ENCODE data around the gene SMAP2. TPM values are rescaled to one million over a fixed set of nuclear protein-coding genes. Genes with fewer than 3 reads are reported as not detected.

The SMAP2 gene
- total and polyA plus RNA-seq, 2 of the 4 experiments (the other 2 are of a cell fraction), result 30.1 to 31.0 TPM

- ChIA-PET POLR2A (ENCODE audit: unreplicated experiment) (no interaction called here), CTCF (no interaction called here)
- no peak overlapping the region for H2AK9ac ChIP-seq (replicated peaks; ENCODE audit: low read depth, low read length, poor library complexity)
- peaks cover 3% of the 10 kb centered on the region; the same call in 1 of the 2 replicates for H3K4me1 ChIP-seq (ENCODE audit: control insufficient read depth, insufficient read depth, low read length)
- no peak overlapping the region for H2BK15ac ChIP-seq (ENCODE audit: low read depth, low read length)
- no peak overlapping the region for H2BK120ac ChIP-seq (ENCODE audit: low read depth, low read length)
- no peak overlapping the region for H2AK5ac ChIP-seq (ENCODE audit: low read depth, low read length)
- ATAC-seq (ENCODE audit: low read depth) (no peak), DNase-seq (no peak)
- peaks cover 8 to 12% of the 10 kb centered on the region in 2 experiments; a peak in 3 of 4 replicates for H3K79me1 ChIP-seq (ENCODE audit: low read depth in 1 of 2, low read length in 2 of 2)
- no peak overlapping the region for H2AFZ ChIP-seq (replicated peaks; ENCODE audit: low read length, poor library complexity)
- no TSS peak for BruUV-seq (replicated peaks)
- no peaks in the 10 kb centered on the region for H3K9me3 ChIP-seq (ENCODE audit: control insufficient read depth, insufficient read depth, low read length)
- H3K18ac ChIP-seq (ENCODE audit: low read depth, low read length), result no peak overlapping the region
- H3K56ac ChIP-seq (ENCODE audit: extremely low read depth, insufficient read depth, low read length), result no peak overlapping the region
- H3K4ac ChIP-seq (ENCODE audit: low read depth, low read length), result no peak overlapping the region
- TF ChIP-seq RFX5 (IDR thresholded peaks at IDR 0.05; ENCODE audit: low read depth, low read length) (no peak), ELK1 (IDR thresholded peaks at IDR 0.05; ENCODE audit: borderline replicate concordance, low read depth, low read length) (no peak), POLR2A (IDR thresholded peaks at IDR 0.05; ENCODE audit: low read depth, low read length) (no peak), USF2 (IDR thresholded peaks at IDR 0.05; ENCODE audit: low read depth, low read length) (no peak), FOS (IDR thresholded peaks at IDR 0.05; ENCODE audit: low read depth, low read length) (no peak), MAZ (IDR thresholded peaks at IDR 0.05; ENCODE audit: borderline replicate concordance, low read depth, low read length) (no peak)
- no peak overlapping the region for H4K91ac ChIP-seq (ENCODE audit: insufficient read depth, low read depth, low read length)
- no peak overlapping the region for H2BK5ac ChIP-seq (ENCODE audit: low read depth, low read length, poor library complexity, severe bottlenecking)
- H3K14ac ChIP-seq (replicated peaks; ENCODE audit: low read depth, low read length), result no peak overlapping the region
- H3K9me1 ChIP-seq (ENCODE audit: insufficient read depth, low read length), result peaks cover 12% of the 10 kb centered on the region; the same call in 1 of the 2 replicates
- no peak overlapping the region for H4K8ac ChIP-seq (ENCODE audit: low read depth in 2 of 2, low read length in 2 of 2)
- no peak overlapping the region for H3K4me2 ChIP-seq (ENCODE audit: low read depth, low read length)
- dilution Hi-C loops (cut with HindIII; ENCODE audit: low sequenced_read_pairs, unreplicated experiment) (no loop called here), in situ Hi-C loops (cut with MboI; ENCODE audit: low sequenced_read_pairs) (no loop called here), intact Hi-C loops (cut with micrococcal nuclease) (no loop called here)
- H3K23ac ChIP-seq (ENCODE audit: low read depth, low read length), result no peak overlapping the region
- no peak overlapping the region for H3K27ac ChIP-seq (ENCODE audit: insufficient read depth, low read length)
- H3K27me3 ChIP-seq (ENCODE audit: control insufficient read depth, insufficient read depth, low read length), result no peaks in the 10 kb centered on the region
- H3K9ac ChIP-seq (ENCODE audit: low read depth, low read length), result no peak overlapping the region
- H4K5ac ChIP-seq (ENCODE audit: low read depth, low read length), result no peak overlapping the region
- WGBS, 2 experiments (ENCODE audit: extremely low coverage in 2 of 2, insufficient read length in 1 of 2), result 80% methylated on average over 3 of the region's 6 CpGs; no CpG with 5 or more reads in 1 of the 2 experiments
- H3K36me3 ChIP-seq (ENCODE audit: control insufficient read depth, insufficient read depth, low read length), result peaks cover 7% of the 10 kb centered on the region
- H3K4me3 ChIP-seq (ENCODE audit: insufficient read depth, low read depth, low read length), result no peak overlapping the region
- no peak overlapping the region for H2BK20ac ChIP-seq (ENCODE audit: low read depth, low read length)
- no peaks in the 10 kb centered on the region for H4K20me1 ChIP-seq (ENCODE audit: insufficient read depth, low read length)
Observed at GRCh38 chr1:40423951-40424618, 50.6 kb downstream of the SMAP2 start.

Data from IMR-90 (cell line).